Osteocyte (in vitro differentiated cells): ENCODE data around the gene SLC25A1. TPM values are rescaled to one million over a fixed set of nuclear protein-coding genes. Genes with fewer than 3 reads are reported as not detected.
"Not testable (repeated sequence)": the region's sequence is repeated elsewhere in the genome, so short reads cannot be mapped to it uniquely, and the experiment has no call there.

ENCODE experiments used
- DNase-seq: peaks from one replicate; pipeline ENCODE4 v3.0.0; 2021; ENCODE audit warnings: mixed read lengths; ENCODE audit not compliant: unreplicated experiment; ENCODE audit errors: extremely low spot score
- H3K27ac Mint-ChIP-seq: one replicate; pipeline ENCODE4 v1.8.0; 2021; ENCODE audit warnings: mild to moderate bottlenecking, mixed read lengths; ENCODE audit not compliant: unreplicated experiment
- H3K27me3 Mint-ChIP-seq: one replicate; pipeline ENCODE4 v1.8.0; 2021; ENCODE audit warnings: mixed read lengths; ENCODE audit not compliant: unreplicated experiment
- H3K36me3 Mint-ChIP-seq: one replicate; pipeline ENCODE4 v1.8.0; 2021; ENCODE audit warnings: mixed read lengths; ENCODE audit not compliant: unreplicated experiment
- H3K4me1 Mint-ChIP-seq: one replicate; pipeline ENCODE4 v1.8.0; 2021; ENCODE audit warnings: mixed read lengths; ENCODE audit not compliant: unreplicated experiment
- H3K4me3 Mint-ChIP-seq: one replicate; pipeline ENCODE4 v1.8.0; 2021; ENCODE audit warnings: mild to moderate bottlenecking, moderate library complexity, mixed read lengths; ENCODE audit not compliant: unreplicated experiment
- H3K9me3 Mint-ChIP-seq: one replicate; pipeline ENCODE4 v1.8.0; 2021; ENCODE audit warnings: mixed read lengths; ENCODE audit not compliant: unreplicated experiment
- total RNA-seq: library from RNA; stranded (reverse); gene quantifications from 2 replicates; pipeline ENCODE4 v1.2.1, GENCODE V29; 2021
- TF ChIP-seq, protein P1 (sequence below): fragments of 200-600 bp; sonication (generic); IDR thresholded peaks from 2 replicates; pipeline ENCODE4 v1.5.0; 2021; ENCODE audit warnings: antibody characterized with exemption, mild to moderate bottlenecking, moderate library complexity

The SLC25A1 gene
- total RNA-seq, 1 donor from 2014 or later, result 96.1 TPM

DNA sequence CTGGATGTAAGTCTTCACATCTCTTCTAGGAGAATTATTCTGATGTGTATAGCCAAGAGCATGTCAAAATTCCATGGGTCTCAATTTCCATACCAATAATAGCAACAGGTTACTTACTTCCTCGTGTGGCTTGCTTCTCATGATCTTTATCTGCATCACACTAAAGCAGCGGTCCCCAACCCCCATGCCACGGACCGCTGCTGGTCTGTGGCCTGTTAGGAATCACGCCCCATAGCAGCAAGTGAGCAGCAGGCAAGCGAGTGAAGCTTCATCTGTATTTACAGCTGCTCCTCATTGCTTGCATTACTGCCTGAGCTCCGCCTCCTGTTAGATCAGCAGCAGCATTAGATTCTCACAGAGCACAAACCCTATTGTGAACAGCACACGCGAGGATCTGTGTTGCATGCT, 28.9 kb upstream of the SLC25A1 start:
- no peaks in the 10 kb centered on the region for H3K4me1 Mint-ChIP-seq
- H3K9me3 Mint-ChIP-seq, result no peaks in the 10 kb centered on the region
- no peak overlapping the region for H3K27ac Mint-ChIP-seq
- no peaks in the 10 kb centered on the region for H3K27me3 Mint-ChIP-seq
- H3K4me3 Mint-ChIP-seq, result no peak overlapping the region
- TF ChIP-seq, protein P1, sequence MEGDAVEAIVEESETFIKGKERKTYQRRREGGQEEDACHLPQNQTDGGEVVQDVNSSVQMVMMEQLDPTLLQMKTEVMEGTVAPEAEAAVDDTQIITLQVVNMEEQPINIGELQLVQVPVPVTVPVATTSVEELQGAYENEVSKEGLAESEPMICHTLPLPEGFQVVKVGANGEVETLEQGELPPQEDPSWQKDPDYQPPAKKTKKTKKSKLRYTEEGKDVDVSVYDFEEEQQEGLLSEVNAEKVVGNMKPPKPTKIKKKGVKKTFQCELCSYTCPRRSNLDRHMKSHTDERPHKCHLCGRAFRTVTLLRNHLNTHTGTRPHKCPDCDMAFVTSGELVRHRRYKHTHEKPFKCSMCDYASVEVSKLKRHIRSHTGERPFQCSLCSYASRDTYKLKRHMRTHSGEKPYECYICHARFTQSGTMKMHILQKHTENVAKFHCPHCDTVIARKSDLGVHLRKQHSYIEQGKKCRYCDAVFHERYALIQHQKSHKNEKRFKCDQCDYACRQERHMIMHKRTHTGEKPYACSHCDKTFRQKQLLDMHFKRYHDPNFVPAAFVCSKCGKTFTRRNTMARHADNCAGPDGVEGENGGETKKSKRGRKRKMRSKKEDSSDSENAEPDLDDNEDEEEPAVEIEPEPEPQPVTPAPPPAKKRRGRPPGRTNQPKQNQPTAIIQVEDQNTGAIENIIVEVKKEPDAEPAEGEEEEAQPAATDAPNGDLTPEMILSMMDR, result no peak
- DNase-seq, result no peak
- H3K36me3 Mint-ChIP-seq, result peaks cover 18% of the 10 kb centered on the region

GRCh38 chr22:19206287-19206686, 27.8 kb upstream of the SLC25A1 start:
- TF ChIP-seq, protein P1, result no peak
- peaks cover 18% of the 10 kb centered on the region for H3K36me3 Mint-ChIP-seq
- no peaks in the 10 kb centered on the region for H3K4me1 Mint-ChIP-seq
- no peak overlapping the region for H3K4me3 Mint-ChIP-seq
- H3K9me3 Mint-ChIP-seq, result no peaks in the 10 kb centered on the region
- H3K27ac Mint-ChIP-seq, result no peak overlapping the region
- DNase-seq, result no peak
- no peaks in the 10 kb centered on the region for H3K27me3 Mint-ChIP-seq

- no peak for DNase-seq
- H3K4me1 Mint-ChIP-seq, result no peaks in the 10 kb centered on the region
- H3K36me3 Mint-ChIP-seq, result peaks cover 13% of the 10 kb centered on the region
- H3K27ac Mint-ChIP-seq, result no peak overlapping the region
- no peaks in the 10 kb centered on the region for H3K9me3 Mint-ChIP-seq
- H3K27me3 Mint-ChIP-seq, result no peaks in the 10 kb centered on the region
- no peak overlapping the region for H3K4me3 Mint-ChIP-seq
- TF ChIP-seq, protein P1, result no peak
Observed at GRCh38 chr22:19204640-19205039, 26.1 kb upstream of the SLC25A1 start.

- Mint-ChIP-seq H3K27ac (no peak overlapping the region), H3K4me1 (no peaks in the 10 kb centered on the region), H3K4me3 (no peak overlapping the region), H3K27me3 (no peaks in the 10 kb centered on the region), H3K9me3 (no peaks in the 10 kb centered on the region), H3K36me3 (peaks cover 6% of the 10 kb centered on the region)
- TF ChIP-seq, protein P1, result no peak
- no peak for DNase-seq
Observed at GRCh38 chr22:19203834-19204233, 25.3 kb upstream of the SLC25A1 start.

DNA sequence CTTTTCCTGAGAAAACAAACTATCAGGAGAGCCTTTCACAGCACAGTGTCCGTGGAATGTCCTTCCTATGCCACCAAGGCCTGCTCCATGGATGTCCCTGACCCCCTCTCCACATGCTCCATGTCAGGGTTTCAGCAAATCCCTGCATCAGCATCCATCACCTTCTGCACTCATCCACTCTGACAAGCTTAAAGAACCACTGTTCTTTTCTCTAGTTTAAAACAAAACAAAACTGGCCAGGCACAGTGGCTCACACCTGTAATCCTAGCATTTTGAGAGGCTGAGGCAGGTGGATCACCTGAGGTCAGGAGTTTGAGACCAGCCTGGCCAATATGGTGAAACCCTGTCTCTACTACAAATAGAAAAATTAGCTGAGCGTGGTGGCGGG, 24.3 kb upstream of the SLC25A1 start:
- not testable (repeated sequence) for H3K27ac Mint-ChIP-seq, H3K36me3 Mint-ChIP-seq, DNase-seq, H3K27me3 Mint-ChIP-seq, H3K4me1 Mint-ChIP-seq, H3K4me3 Mint-ChIP-seq, H3K9me3 Mint-ChIP-seq
